ENCODE measurements around the gene ZNF853. TPM values are rescaled to one million over a fixed set of nuclear protein-coding genes. Genes with fewer than 3 reads are reported as not detected.

The ZNF853 gene
- total RNA-seq, 1 experiment from 2014 or later, result not detected

GRCh38 chr7:6607651-6608051 lies 7.8 kb upstream of the ZNF853 start:
- ChIA-PET POLR2A (no interaction called here), CTCF (no interaction called here)
- intact Hi-C loops (cut with micrococcal nuclease), result no loop called here
- Mint-ChIP-seq H3K9me3 (ENCODE audit: unreplicated experiment) (no peaks in the 10 kb centered on the region), H3K27me3 (ENCODE audit: insufficient read depth, unreplicated experiment) (peaks cover 4% of the 10 kb centered on the region), H3K27ac (ENCODE audit: low read depth, unreplicated experiment) (no peak overlapping the region), H3K4me3 (ENCODE audit: unreplicated experiment) (no peak overlapping the region), H3K4me1 (ENCODE audit: insufficient read depth, unreplicated experiment) (no peaks in the 10 kb centered on the region), H3K36me3 (ENCODE audit: insufficient read depth, unreplicated experiment) (peaks cover 26% of the 10 kb centered on the region)
- no peak for DNase-seq (ENCODE audit: unreplicated experiment)
- no TSS peak for BruUV-seq (replicated peaks)
- TF ChIP-seq CTCF (IDR thresholded peaks at IDR 0.05; ENCODE audit: unreplicated experiment), result no peak

GRCh38 chr7:6608081-6608480 lies 7.3 kb upstream of the ZNF853 start:
- intact Hi-C loops (cut with micrococcal nuclease), result no loop called here
- H3K9me3 Mint-ChIP-seq (ENCODE audit: unreplicated experiment), result no peaks in the 10 kb centered on the region
- TSS peak; percentile 52 for BruUV-seq (replicated peaks)
- peaks cover 8% of the 10 kb centered on the region for H3K27me3 Mint-ChIP-seq (ENCODE audit: insufficient read depth, unreplicated experiment)
- POLR2A ChIA-PET, result no interaction called here
- H3K36me3 Mint-ChIP-seq (ENCODE audit: insufficient read depth, unreplicated experiment), result peaks cover 22% of the 10 kb centered on the region
- CTCF ChIA-PET, result interaction anchor here (1.8 kb wide), 1 partner anchor 18 kb away, joined by 8 read pairs; the partner anchor contains the start of gene INTS15
- no peaks in the 10 kb centered on the region for H3K4me1 Mint-ChIP-seq (ENCODE audit: insufficient read depth, unreplicated experiment)
- TF ChIP-seq CTCF (IDR thresholded peaks at IDR 0.05; ENCODE audit: unreplicated experiment), result no peak
- no peak overlapping the region for H3K4me3 Mint-ChIP-seq (ENCODE audit: unreplicated experiment)
- no peak overlapping the region for H3K27ac Mint-ChIP-seq (ENCODE audit: low read depth, unreplicated experiment)
- DNase-seq (ENCODE audit: unreplicated experiment), result no peak

GRCh38 chr7:6608794-6609193 lies 6.6 kb upstream of the ZNF853 start:
- no peak overlapping the region for H3K4me3 Mint-ChIP-seq (ENCODE audit: unreplicated experiment)
- no peak overlapping the region for H3K27ac Mint-ChIP-seq (ENCODE audit: low read depth, unreplicated experiment)
- H3K9me3 Mint-ChIP-seq (ENCODE audit: unreplicated experiment), result no peaks in the 10 kb centered on the region
- peaks cover 17% of the 10 kb centered on the region for H3K36me3 Mint-ChIP-seq (ENCODE audit: insufficient read depth, unreplicated experiment)
- intact Hi-C loops (cut with micrococcal nuclease), result no loop called here
- no peak for DNase-seq (ENCODE audit: unreplicated experiment)
- no TSS peak for BruUV-seq (replicated peaks)
- POLR2A ChIA-PET, result no interaction called here
- no peaks in the 10 kb centered on the region for H3K4me1 Mint-ChIP-seq (ENCODE audit: insufficient read depth, unreplicated experiment)
- TF ChIP-seq CTCF (IDR thresholded peaks at IDR 0.05; ENCODE audit: unreplicated experiment), result no peak
- peaks cover 12% of the 10 kb centered on the region for H3K27me3 Mint-ChIP-seq (ENCODE audit: insufficient read depth, unreplicated experiment)
- CTCF ChIA-PET, result interaction anchor here (0.8 to 1.8 kb wide), 2 partner anchors 19 to 38 kb away, joined by 3 to 8 read pairs; partner anchors contain the start of gene INTS15

GRCh38 chr7:6612819-6613218 lies 2.6 kb upstream of the ZNF853 start:
- Mint-ChIP-seq H3K4me1 (ENCODE audit: insufficient read depth, unreplicated experiment) (no peaks in the 10 kb centered on the region), H3K27ac (ENCODE audit: low read depth, unreplicated experiment) (no peak overlapping the region), H3K27me3 (ENCODE audit: insufficient read depth, unreplicated experiment) (peaks cover 29% of the 10 kb centered on the region), H3K36me3 (ENCODE audit: insufficient read depth, unreplicated experiment) (no peaks in the 10 kb centered on the region), H3K4me3 (ENCODE audit: unreplicated experiment) (no peak overlapping the region), H3K9me3 (ENCODE audit: unreplicated experiment) (no peaks in the 10 kb centered on the region)
- ChIA-PET CTCF (interaction anchor here (0.6 kb wide), 2 partner anchors 21 to 27 kb away, joined by 3 to 5 read pairs; no protein-coding TSS in a partner anchor), POLR2A (no interaction called here)
- no peak for DNase-seq (ENCODE audit: unreplicated experiment)
- no TSS peak for BruUV-seq (replicated peaks)
- TF ChIP-seq CTCF (IDR thresholded peaks at IDR 0.05; ENCODE audit: unreplicated experiment), result no peak
- intact Hi-C loops (cut with micrococcal nuclease), result no loop called here
